ENCODE measurements around the gene ANAPC7. TPM values are rescaled to one million over a fixed set of nuclear protein-coding genes. Genes with fewer than 3 reads are reported as not detected.
"Not testable (repeated sequence)": the region's sequence is repeated elsewhere in the genome, so short reads cannot be mapped to it uniquely, and the experiment has no call there.

ANAPC7 gene
- total and polyA plus RNA-seq, 7 donors, result 9.6 to 65.6 (median 31.8) TPM

GRCh38 chr12:110365489-110366320, 37.8 kb downstream of the ANAPC7 start:
- intact Hi-C loops (cut with DNase I), result no loop called here
- Histone ChIP-seq H3K36me3 (no peaks in the 10 kb centered on the region), H3K27ac (peak overlapping the region in 2 of 4 donors; percentile 66 to 69), H3K4me1 (peaks cover 0 to 24% (median 14%) of the 10 kb centered on the region in 4 donors), H3K4me3 (no peak overlapping the region), H3K27me3 (no peaks in the 10 kb centered on the region), H3K9me3 (no peaks in the 10 kb centered on the region)
- TF ChIP-seq CTCF (IDR thresholded peaks at IDR 0.05) (no peak), POLR2A (IDR thresholded peaks at IDR 0.05) (no peak)
- DNase-seq, result no peak
- WGBS, 2 donors, result 78 to 80% methylated on average over 7 of the region's 7 CpGs

GRCh38 chr12:110361216-110361615, 42.3 kb downstream of the ANAPC7 start:
- Histone ChIP-seq H3K4me1 (peaks cover 0 to 4% (median 0%) of the 10 kb centered on the region in 4 donors), H3K27ac (no peak overlapping the region), H3K4me3 (no peak overlapping the region), H3K9me3 (no peaks in the 10 kb centered on the region), H3K27me3 (no peaks in the 10 kb centered on the region), H3K36me3 (no peaks in the 10 kb centered on the region)
- intact Hi-C loops (cut with DNase I), result no loop called here
- TF ChIP-seq EP300 (IDR thresholded peaks at IDR 0.05) (no peak), POLR2AphosphoS5 (IDR thresholded peaks at IDR 0.05) (no peak), CTCF (IDR thresholded peaks at IDR 0.05) (no peak), POLR2A (IDR thresholded peaks at IDR 0.05) (no peak)
- no peak for DNase-seq
- WGBS, 2 donors, result 94 to 95% methylated on average over 1 of the region's 1 CpG

- TF ChIP-seq CTCF (IDR thresholded peaks at IDR 0.05), result peak in 1 of 4 experiments; percentile 16
- H3K36me3 ChIP-seq; H3K27me3 ChIP-seq; intact Hi-C loops (cut with DNase I); H3K9me3 ChIP-seq; H3K4me1 ChIP-seq; H3K4me3 ChIP-seq; H3K27ac ChIP-seq; DNase-seq: not testable (repeated sequence)
- 79 to 88% methylated on average over 8 of the region's 8 CpGs for WGBS, 2 donors
Measured at GRCh38 chr12:110358384-110359097, 45.0 kb downstream of the ANAPC7 start.

- TF ChIP-seq CTCF (IDR thresholded peaks at IDR 0.05) (peak in 1 of 4 experiments; percentile 11), POLR2A (IDR thresholded peaks at IDR 0.05) (no peak), POLR2AphosphoS5 (IDR thresholded peaks at IDR 0.05) (no peak), EP300 (IDR thresholded peaks at IDR 0.05) (no peak)
- peaks cover 0 to 14% (median 0%) of the 10 kb centered on the region in 4 donors for H3K36me3 ChIP-seq
- intact Hi-C loops (cut with DNase I), result no loop called here
- H3K9me3 ChIP-seq, result no peaks in the 10 kb centered on the region
- no peak overlapping the region for H3K4me3 ChIP-seq
- H3K27me3 ChIP-seq, result no peaks in the 10 kb centered on the region
- H3K27ac ChIP-seq, result no peak overlapping the region
- 16 to 34% methylated on average over 3 of the region's 3 CpGs for WGBS, 2 donors
- H3K4me1 ChIP-seq, result no peaks in the 10 kb centered on the region
- no peak for DNase-seq
Measured at GRCh38 chr12:110355073-110355472, 48.4 kb downstream of the ANAPC7 start.
